H1 (cell line): Measurements from ENCODE around the gene CRABP1. TPM values are rescaled to one million over a fixed set of nuclear protein-coding genes. Genes with fewer than 3 reads are reported as not detected.
A peak's percentile ranks its signal among the peaks of the same experiment; 100 is the strongest.

Experiments used
- CTCF ChIA-PET: fragments of 300-600 bp; sonication (Branson Sonifier 250); formaldehyde crosslinking; loops from one replicate; lab custom pipeline; 2021; ENCODE audit not compliant: partially characterized antibody; lab: Charles Lee
- POLR2A ChIA-PET: fragments of 300-600 bp; sonication (Branson Sonifier 250); formaldehyde crosslinking; loops from one replicate; lab custom pipeline; 2021; ENCODE audit warnings: inconsistent platforms; ENCODE audit not compliant: partially characterized antibody; lab: Charles Lee
- DNase-seq, 2 experiments: peaks; one replicate each; pipeline versions ENCODE4 v3.0.0 to v3.0.0-alpha.2; 2010 to 2022; ENCODE audit warnings: low spot score in 2 of 2, low read depth in 1 of 2, mixed read lengths in 1 of 2
- FAIRE-seq: peaks from 2 replicates; lab custom pipeline; 2011; peaks lifted over from hg19 to GRCh38; lab: Jason Lieb, UNC
- H2AFZ ChIP-seq: 2 replicates; pipeline ENCODE4 v1.8.1; 2012; ENCODE audit warnings: low read length, inconsistent platforms
- H2AK5ac ChIP-seq: 2 replicates; pipeline ENCODE4 v1.6.1; 2013; ENCODE audit warnings: low read depth, low read length
- H2BK120ac ChIP-seq: replicated peaks from 2 replicates; pipeline ENCODE3; 2013; ENCODE audit warnings: low read depth, low read length, inconsistent platforms
- H2BK12ac ChIP-seq: 2 replicates; pipeline ENCODE4 v1.6.1; 2013; ENCODE audit warnings: low read depth, low read length
- H2BK15ac ChIP-seq: 2 replicates; pipeline ENCODE4 v1.6.1; 2013; ENCODE audit warnings: low read length
- H2BK20ac ChIP-seq: 2 replicates; pipeline ENCODE4 v1.6.1; 2013; ENCODE audit warnings: low read length
- H2BK5ac ChIP-seq: 2 replicates; pipeline ENCODE4 v1.6.1; 2013; ENCODE audit warnings: low read depth, low read length
- H3K14ac ChIP-seq: 2 replicates; pipeline ENCODE4 v1.6.1; 2013; ENCODE audit warnings: inconsistent platforms; ENCODE audit not compliant: insufficient read length
- H3K18ac ChIP-seq: 2 replicates; pipeline ENCODE4 v1.6.1; 2013; ENCODE audit warnings: low read length; ENCODE audit errors: extremely low read depth
- H3K23ac ChIP-seq: 2 replicates; pipeline ENCODE4 v1.6.1; 2013; ENCODE audit warnings: inconsistent platforms; ENCODE audit not compliant: insufficient read length
- H3K23me2 ChIP-seq: 2 replicates; pipeline ENCODE4 v1.6.1; 2013; ENCODE audit warnings: low read depth, low read length
- H3K27ac ChIP-seq: 2 replicates; pipeline ENCODE4 v1.6.1; 2011; ENCODE audit warnings: low read depth, low read length, inconsistent platforms
- H3K27me3 ChIP-seq, 4 experiments: replicated peaks in 1 of 4; 1 replicate in 1 of 4; 2 replicates in 3 of 4; pipeline versions ENCODE4 v1.6.1 to v1.8.1; 2011 to 2013; ENCODE audit warnings: low read length in 3 of 4, mild to moderate bottlenecking in 3 of 4, inconsistent platforms in 2 of 4, mixed read lengths in 2 of 4, moderate library complexity in 1 of 4; ENCODE audit not compliant: control insufficient read depth in 3 of 4, insufficient read depth in 3 of 4; ENCODE audit errors: extremely low read depth in 1 of 4
- H3K36me3 ChIP-seq, 4 experiments: 2 replicates each; pipeline versions ENCODE4 v1.6.1 to v1.8.1; 2011 to 2013; ENCODE audit warnings: mild to moderate bottlenecking in 4 of 4, low read length in 3 of 4, moderate library complexity in 2 of 4, control low read depth in 1 of 4, inconsistent platforms in 1 of 4; ENCODE audit not compliant: insufficient read depth in 4 of 4, control insufficient read depth in 2 of 4
- H3K4ac ChIP-seq: replicated peaks from 2 replicates; pipeline ENCODE3; 2013; ENCODE audit warnings: low read length, low read depth, mixed read lengths, inconsistent platforms; ENCODE audit not compliant: insufficient read length
- H3K4me1 ChIP-seq, 4 experiments: replicated peaks in 1 of 4; 1 replicate in 1 of 4; 2 replicates in 3 of 4; pipeline versions ENCODE4 v1.6.1 to v1.8.1; 2011 to 2013; ENCODE audit warnings: low read length in 3 of 4, inconsistent platforms in 2 of 4, mixed read lengths in 1 of 4; ENCODE audit not compliant: insufficient read depth in 4 of 4, control insufficient read depth in 3 of 4
- H3K4me2 ChIP-seq, 2 experiments: 2 replicates each; pipeline versions ENCODE4 v1.6.1 to v1.8.1; 2011 to 2013; ENCODE audit warnings: low read depth in 2 of 2, low read length in 2 of 2, control low read depth in 1 of 2, inconsistent platforms in 1 of 2, mild to moderate bottlenecking in 1 of 2; ENCODE audit not compliant: insufficient read depth in 1 of 2
- H3K4me3 ChIP-seq, 4 experiments: fragments of 200-600, 300-600 bp in 1 of 4; sonication (generic), shearing (Covaris generic), sonication (Bioruptor Twin) in 1 of 4; 2 replicates each; pipeline versions ENCODE4 v1.5.1 to v1.8.1; 2011 to 2016; ENCODE audit warnings: low read length in 4 of 4, low read depth in 3 of 4, control low read depth in 2 of 4, inconsistent platforms in 2 of 4, mild to moderate bottlenecking in 2 of 4, mixed read lengths in 1 of 4, moderate library complexity in 1 of 4; ENCODE audit not compliant: insufficient read depth in 2 of 4; ENCODE audit errors: extremely low read depth in 1 of 4
- H3K56ac ChIP-seq: replicated peaks from 2 replicates; pipeline ENCODE3; 2013; ENCODE audit warnings: low read depth, mild to moderate bottlenecking, mixed read lengths, low read length, inconsistent platforms; ENCODE audit not compliant: insufficient read length
- H3K79me1 ChIP-seq: 2 replicates; pipeline ENCODE4 v1.6.1; 2013; ENCODE audit warnings: low read depth, low read length, control low read depth
- H3K79me2 ChIP-seq, 2 experiments: 2 replicates each; pipeline versions ENCODE4 v1.6.1 to v1.8.1; 2012 to 2013; ENCODE audit warnings: low read length in 2 of 2, mild to moderate bottlenecking in 2 of 2, inconsistent platforms in 1 of 2; ENCODE audit not compliant: insufficient read depth in 2 of 2, control insufficient read depth in 1 of 2
- H3K9ac ChIP-seq, 4 experiments: replicated peaks in 1 of 4; 1 replicate in 1 of 4; 2 replicates in 3 of 4; pipeline versions ENCODE4 v1.6.1 to v1.8.1; 2011 to 2013; ENCODE audit warnings: low read depth in 3 of 4, low read length in 3 of 4, control low read depth in 2 of 4, mild to moderate bottlenecking in 2 of 4, moderate library complexity in 2 of 4, inconsistent platforms in 1 of 4; ENCODE audit errors: extremely low read depth in 1 of 4
- H3K9me3 ChIP-seq, 2 experiments: 2 replicates each; pipeline versions ENCODE4 v1.6.1 to v1.8.1; 2012 to 2013; ENCODE audit warnings: mild to moderate bottlenecking in 2 of 2, moderate library complexity in 2 of 2, control low read depth in 1 of 2, inconsistent platforms in 1 of 2, low read depth in 1 of 2, low read length in 1 of 2, mixed read lengths in 1 of 2; ENCODE audit not compliant: insufficient read depth in 2 of 2
- H4K20me1 ChIP-seq, 2 experiments: replicated peaks in 1 of 2; 2 replicates each; pipeline versions ENCODE3 to v1.8.1; 2011 to 2013; ENCODE audit warnings: inconsistent platforms in 2 of 2, low read length in 2 of 2, mild to moderate bottlenecking in 1 of 2; ENCODE audit not compliant: insufficient read depth in 2 of 2, control insufficient read depth in 1 of 2
- H4K5ac ChIP-seq: 2 replicates; pipeline ENCODE4 v1.6.1; 2013; ENCODE audit warnings: low read length, low read depth, mixed read lengths, inconsistent platforms; ENCODE audit not compliant: insufficient read length
- H4K8ac ChIP-seq: 2 replicates; pipeline ENCODE4 v1.8.0; 2013; ENCODE audit warnings: mild to moderate bottlenecking, moderate library complexity, low read length, inconsistent platforms; ENCODE audit not compliant: insufficient read depth; ENCODE audit errors: extremely low read depth
- H4K91ac ChIP-seq: replicated peaks from 2 replicates; pipeline ENCODE3; 2013; ENCODE audit warnings: low read length, mixed read lengths, inconsistent platforms; ENCODE audit not compliant: insufficient read length
- BCL11A ChIP-seq, 2 experiments: IDR thresholded peaks; one replicate each; pipeline ENCODE4 v1.6.1; 2011; ENCODE audit warnings: low read depth in 2 of 2, low read length in 2 of 2, mild to moderate bottlenecking in 2 of 2
- BRCA1 ChIP-seq: IDR thresholded peaks from 2 replicates; pipeline ENCODE4 v1.6.1; 2012; ENCODE audit warnings: low read depth, low read length, improper control_type of control experiment
- CTCF ChIP-seq, 3 experiments: IDR thresholded peaks; 1 replicate in 2 of 3; 2 replicates in 1 of 3; pipeline versions ENCODE4 v1.5.1 to v1.6.1; 2011; ENCODE audit warnings: low read length in 3 of 3, mild to moderate bottlenecking in 3 of 3, inconsistent platforms in 2 of 3, low read depth in 1 of 3, moderate library complexity in 1 of 3; ENCODE audit not compliant: insufficient read depth in 1 of 3; ENCODE audit errors: control extremely low read depth in 1 of 3
- EP300 ChIP-seq, 2 experiments: IDR thresholded peaks; 1 replicate in 1 of 2; 2 replicates in 1 of 2; pipeline ENCODE4 v1.6.1; 2011 to 2012; ENCODE audit warnings: low read depth in 2 of 2, low read length in 2 of 2, mild to moderate bottlenecking in 2 of 2, borderline replicate concordance in 1 of 2, inconsistent platforms in 1 of 2, moderate library complexity in 1 of 2
- KDM1A ChIP-seq: fragments of 200-600, 300-600 bp; sonication (generic); IDR thresholded peaks from 2 replicates; pipeline ENCODE4 v1.7.1; 2016; ENCODE audit warnings: mild to moderate bottlenecking, low read length, borderline replicate concordance
- KDM5A ChIP-seq: fragments of 200-600 bp; IDR thresholded peaks from 2 replicates; pipeline ENCODE4 v1.7.1; 2012; ENCODE audit warnings: mild to moderate bottlenecking, low read length, inconsistent platforms, mixed read lengths
- NRF1 ChIP-seq: IDR thresholded peaks from 2 replicates; pipeline ENCODE4 v1.6.1; 2011; ENCODE audit warnings: mild to moderate bottlenecking, low read depth, low read length, improper control_type of control experiment
- SP1 ChIP-seq: IDR thresholded peaks from 2 replicates; pipeline ENCODE4 v1.6.1; 2011; ENCODE audit warnings: low read depth, low read length
- TEAD4 ChIP-seq: IDR thresholded peaks from 2 replicates; pipeline ENCODE4 v1.6.1; 2012; ENCODE audit warnings: low read depth, low read length, inconsistent platforms, mixed read lengths
- YY1 ChIP-seq: IDR thresholded peaks from 2 replicates; pipeline ENCODE4 v1.6.1; 2011; ENCODE audit warnings: low read depth, mild to moderate bottlenecking, low read length
- WGBS, 2 experiments: shearing (Covaris generic) in 1 of 2; methylation state at CpG; one replicate each; pipeline versions ENCODE4 v1.1.6 to v1.1.7; 2013 to 2015; ENCODE audit warnings: low lambda C conversion rate in 2 of 2, mixed read lengths in 2 of 2, inconsistent platforms in 1 of 2, low coverage in 1 of 2, missing lambda C conversion rate in 1 of 2; ENCODE audit not compliant: insufficient replicate concordance in 2 of 2, insufficient coverage in 1 of 2, insufficient read length in 1 of 2; ENCODE audit errors: extremely low coverage in 1 of 2, missing lambda C conversion rate in 1 of 2; 5-methylcytosine and 5-hydroxymethylcytosine counted together
- polyA plus RNA-seq, 7 experiments: library from polyadenylated mRNA; depleted of rRNA in 3 of 7; stranded (reverse) in 5 of 7; unstranded in 2 of 7; fragments of >200 nt in 5 of 7; fragments of 200-250 nt in 2 of 7; gene quantifications; 1 replicate in 5 of 7; 2 replicates in 1 of 7; 4 replicates in 1 of 7; pipeline versions ENCODE4 v1.2.1 to v1.2.3, GENCODE V29; 2011 to 2013; ENCODE audit warnings: missing spikeins in 2 of 7, mixed read lengths in 2 of 7
- total RNA-seq: library from RNA; stranded (reverse); fragmentation: NEBNext Ultra II Directional; extraction: Animal tissue kit (Norgen Biotek cat#: 25700); gene quantifications from 2 replicates; pipeline ENCODE4 v1.2.1, GENCODE V29; 2021

CRABP1 gene
- total and polyA plus RNA-seq, 2 of the 8 experiments (the other 6 are each of a cell fraction or from before 2014, with no cell fraction given): 385 to 655 TPM

DNA sequence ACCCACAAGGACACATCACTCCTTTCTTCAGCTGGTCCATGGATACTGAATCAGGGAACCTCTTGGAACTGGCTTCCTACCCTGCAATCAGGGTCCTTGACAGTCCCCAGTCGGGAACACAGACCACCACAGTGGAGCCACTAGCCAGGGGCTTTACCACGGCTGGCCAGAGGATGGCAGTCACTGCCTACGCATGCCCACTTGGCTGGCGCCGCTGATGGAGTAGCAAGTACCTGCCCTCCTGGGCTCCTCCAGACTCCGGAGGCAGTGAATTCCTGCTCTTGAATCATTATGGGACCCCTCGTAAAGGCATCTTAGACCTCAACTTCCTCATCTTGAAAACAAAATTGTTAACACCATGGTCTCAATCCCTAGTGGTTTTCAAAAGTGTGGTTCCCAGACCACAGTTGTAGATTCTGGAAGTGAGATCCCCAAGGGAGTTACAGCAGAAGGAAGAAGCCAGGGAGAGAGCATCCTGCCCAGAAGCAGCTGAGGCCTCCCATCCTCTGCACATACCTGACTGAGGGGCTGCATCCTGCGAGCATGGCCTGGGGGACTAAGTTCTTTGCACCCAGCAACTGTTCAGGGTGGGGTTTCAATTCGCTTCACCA, 31.6 kb upstream of the CRABP1 start:
- Histone ChIP-seq H3K79me2 (no peaks in the 10 kb centered on the region), H3K9ac (no peak overlapping the region), H2BK12ac (no peak overlapping the region; the same call in 1 of the 2 replicates), H3K14ac (no peak overlapping the region), H4K5ac (no peak overlapping the region), H3K56ac (no peak overlapping the region), H4K91ac (no peak overlapping the region), H3K27me3 (no peaks in the 10 kb centered on the region), H3K27ac (no peak overlapping the region), H3K4me1 (peaks cover 0 to 9% (median 2%) of the 10 kb centered on the region in 4 experiments; a peak in 5 of 7 replicates), H2AK5ac (no peak overlapping the region), H2AFZ (peak overlapping the region; percentile 74; the same call in 1 of the 2 replicates), H2BK20ac (no peak overlapping the region), H3K23ac (no peak overlapping the region), H4K8ac (no peak overlapping the region), H3K36me3 (no peaks in the 10 kb centered on the region), H4K20me1 (no peaks in the 10 kb centered on the region), H3K4ac (no peak overlapping the region), H2BK5ac (no peak overlapping the region), H3K9me3 (no peaks in the 10 kb centered on the region), H3K79me1 (no peaks in the 10 kb centered on the region), H3K4me2 (no peak overlapping the region), H3K23me2 (no peaks in the 10 kb centered on the region), H2BK120ac (no peak overlapping the region), H3K4me3 (no peak overlapping the region), H2BK15ac (no peak overlapping the region), H3K18ac (no peak overlapping the region)
- WGBS, 2 experiments: 36% methylated on average over 9 of the region's 9 CpGs; no CpG with 5 or more reads in 1 of the 2 experiments
- FAIRE-seq (peak; percentile 57), DNase-seq (peak; percentile 57 to 94)
- POLR2A ChIA-PET: interaction anchor here (0.9 to 1.8 kb wide), 6 partner anchors 9 to 232 kb away, joined by 3 to 8 read pairs (median 4); partner anchors contain the start of genes CRABP1, IREB2, PSMA4 and SKIC8
- CTCF ChIA-PET: interaction anchor here (0.7 to 13.0 kb wide), 53 partner anchors 9 to 432 kb away, joined by 3 to 173 read pairs (median 5); partner anchors contain the start of genes CRABP1, IREB2 and PSMA4
- TF ChIP-seq YY1: peak; percentile 59; the same call in 1 of the 2 replicates
- peak; percentile 98 to 99 (median 99) for TF ChIP-seq CTCF (IDR thresholded peaks at IDR 0.05; ENCODE audit: control extremely low read depth in 1 of 3, insufficient read depth in 1 of 3, low read depth in 1 of 3, low read length in 3 of 3)
- TF ChIP-seq EP300 (IDR thresholded peaks at IDR 0.05; ENCODE audit: borderline replicate concordance in 1 of 2, low read depth in 2 of 2, low read length in 2 of 2): no peak; a peak in 1 of 3 replicates
- TF ChIP-seq KDM5A: no peak
- no peak for TF ChIP-seq TEAD4
- peak; percentile 8; the same call in 1 of the 2 replicates for TF ChIP-seq BRCA1
- peak; percentile 38; the same call in 1 of the 2 replicates for TF ChIP-seq KDM1A
- no peak for TF ChIP-seq SP1
- no peak for TF ChIP-seq NRF1
- TF ChIP-seq BCL11A (IDR thresholded peaks at IDR 0.05; ENCODE audit: low read depth in 2 of 2, low read length in 2 of 2): no peak
